Measurements from ENCODE around the gene IL4R. TPM values are rescaled to one million over a fixed set of nuclear protein-coding genes. Genes with fewer than 3 reads are reported as not detected.
A peak's percentile ranks its signal among the peaks of the same experiment; 100 is the strongest.

The IL4R gene
- total and polyA plus RNA-seq, 10 of the 15 experiments (the other 5 are each of a cell fraction or from before 2014, with no cell fraction given), result 2.6 to 70.4 (median 36.6) TPM

DNA sequence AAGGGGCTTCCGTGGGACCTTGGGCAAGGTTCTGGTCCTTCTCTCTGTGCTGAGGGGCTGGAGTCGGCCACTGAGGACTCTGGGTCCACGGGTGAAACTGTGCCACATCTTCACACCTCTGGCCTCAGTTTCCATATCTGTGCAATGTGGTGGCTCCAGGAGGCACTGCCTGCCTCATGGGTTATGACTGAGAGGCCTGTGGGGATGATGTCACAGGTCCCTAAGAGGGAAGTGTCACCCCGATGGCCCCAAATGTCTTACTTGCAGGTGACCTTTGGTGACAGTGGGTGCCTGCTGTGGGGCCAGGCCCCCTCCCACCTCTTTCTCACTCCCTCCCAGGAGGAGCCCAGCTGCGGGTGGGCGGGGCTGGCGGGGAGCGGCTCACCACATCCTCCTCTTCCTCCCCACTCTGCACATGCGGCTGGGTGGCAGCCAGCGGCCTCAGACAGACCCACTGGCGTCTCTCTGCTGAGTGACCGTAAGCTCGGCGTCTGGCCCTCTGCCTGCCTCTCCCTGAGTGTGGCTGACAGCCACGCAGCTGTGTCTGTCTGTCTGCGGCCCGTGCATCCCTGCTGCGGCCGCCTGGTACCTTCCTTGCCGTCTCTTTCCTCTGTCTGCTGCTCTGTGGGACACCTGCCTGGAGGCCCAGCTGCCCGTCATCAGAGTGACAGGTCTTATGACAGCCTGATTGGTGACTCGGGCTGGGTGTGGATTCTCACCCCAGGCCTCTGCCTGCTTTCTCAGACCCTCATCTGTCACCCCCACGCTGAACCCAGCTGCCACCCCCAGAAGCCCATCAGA lies 88.2 kb downstream of the IL4R start, which contains the start of gene IL21R (continued):
- TF ChIP-seq TCF3 (IDR thresholded peaks at IDR 0.05; ENCODE audit: borderline replicate concordance, insufficient read depth, low read depth, low read length), result peak; percentile 98
- TF ChIP-seq, protein P1, sequence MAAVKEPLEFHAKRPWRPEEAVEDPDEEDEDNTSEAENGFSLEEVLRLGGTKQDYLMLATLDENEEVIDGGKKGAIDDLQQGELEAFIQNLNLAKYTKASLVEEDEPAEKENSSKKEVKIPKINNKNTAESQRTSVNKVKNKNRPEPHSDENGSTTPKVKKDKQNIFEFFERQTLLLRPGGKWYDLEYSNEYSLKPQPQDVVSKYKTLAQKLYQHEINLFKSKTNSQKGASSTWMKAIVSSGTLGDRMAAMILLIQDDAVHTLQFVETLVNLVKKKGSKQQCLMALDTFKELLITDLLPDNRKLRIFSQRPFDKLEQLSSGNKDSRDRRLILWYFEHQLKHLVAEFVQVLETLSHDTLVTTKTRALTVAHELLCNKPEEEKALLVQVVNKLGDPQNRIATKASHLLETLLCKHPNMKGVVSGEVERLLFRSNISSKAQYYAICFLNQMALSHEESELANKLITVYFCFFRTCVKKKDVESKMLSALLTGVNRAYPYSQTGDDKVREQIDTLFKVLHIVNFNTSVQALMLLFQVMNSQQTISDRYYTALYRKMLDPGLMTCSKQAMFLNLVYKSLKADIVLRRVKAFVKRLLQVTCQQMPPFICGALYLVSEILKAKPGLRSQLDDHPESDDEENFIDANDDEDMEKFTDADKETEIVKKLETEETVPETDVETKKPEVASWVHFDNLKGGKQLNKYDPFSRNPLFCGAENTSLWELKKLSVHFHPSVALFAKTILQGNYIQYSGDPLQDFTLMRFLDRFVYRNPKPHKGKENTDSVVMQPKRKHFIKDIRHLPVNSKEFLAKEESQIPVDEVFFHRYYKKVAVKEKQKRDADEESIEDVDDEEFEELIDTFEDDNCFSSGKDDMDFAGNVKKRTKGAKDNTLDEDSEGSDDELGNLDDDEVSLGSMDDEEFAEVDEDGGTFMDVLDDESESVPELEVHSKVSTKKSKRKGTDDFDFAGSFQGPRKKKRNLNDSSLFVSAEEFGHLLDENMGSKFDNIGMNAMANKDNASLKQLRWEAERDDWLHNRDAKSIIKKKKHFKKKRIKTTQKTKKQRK (IDR thresholded peaks at IDR 0.05; ENCODE audit: low read depth, low read length), result no peak
- TF ChIP-seq HDAC2 (IDR thresholded peaks at IDR 0.05), result no peak
- TF ChIP-seq POLR2AphosphoS5 (IDR thresholded peaks at IDR 0.05; ENCODE audit: low read length), result peak; percentile 96
- TF ChIP-seq MEF2A (IDR thresholded peaks at IDR 0.05; ENCODE audit: insufficient read depth, low read depth, low read length), result peak; percentile 69; the same call in 1 of the 2 replicates
- TF ChIP-seq ESRRA (IDR thresholded peaks at IDR 0.05; ENCODE audit: low read length), result no peak
- TF ChIP-seq RB1 (IDR thresholded peaks at IDR 0.05; ENCODE audit: borderline replicate concordance), result no peak
- no peak for TF ChIP-seq KDM1A (IDR thresholded peaks at IDR 0.05; ENCODE audit: borderline replicate concordance)
- no peak for TF ChIP-seq MYC (IDR thresholded peaks at IDR 0.05; ENCODE audit: insufficient read depth, insufficient read length, insufficient replicate concordance, low read length, severe bottlenecking)
- TF ChIP-seq, protein P2, sequence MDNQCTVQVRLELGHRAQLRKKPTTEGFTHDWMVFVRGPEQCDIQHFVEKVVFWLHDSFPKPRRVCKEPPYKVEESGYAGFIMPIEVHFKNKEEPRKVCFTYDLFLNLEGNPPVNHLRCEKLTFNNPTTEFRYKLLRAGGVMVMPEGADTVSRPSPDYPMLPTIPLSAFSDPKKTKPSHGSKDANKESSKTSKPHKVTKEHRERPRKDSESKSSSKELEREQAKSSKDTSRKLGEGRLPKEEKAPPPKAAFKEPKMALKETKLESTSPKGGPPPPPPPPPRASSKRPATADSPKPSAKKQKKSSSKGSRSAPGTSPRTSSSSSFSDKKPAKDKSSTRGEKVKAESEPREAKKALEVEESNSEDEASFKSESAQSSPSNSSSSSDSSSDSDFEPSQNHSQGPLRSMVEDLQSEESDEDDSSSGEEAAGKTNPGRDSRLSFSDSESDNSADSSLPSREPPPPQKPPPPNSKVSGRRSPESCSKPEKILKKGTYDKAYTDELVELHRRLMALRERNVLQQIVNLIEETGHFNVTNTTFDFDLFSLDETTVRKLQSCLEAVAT (IDR thresholded peaks at IDR 0.05), result peak; percentile 82
- TF ChIP-seq, protein P3, sequence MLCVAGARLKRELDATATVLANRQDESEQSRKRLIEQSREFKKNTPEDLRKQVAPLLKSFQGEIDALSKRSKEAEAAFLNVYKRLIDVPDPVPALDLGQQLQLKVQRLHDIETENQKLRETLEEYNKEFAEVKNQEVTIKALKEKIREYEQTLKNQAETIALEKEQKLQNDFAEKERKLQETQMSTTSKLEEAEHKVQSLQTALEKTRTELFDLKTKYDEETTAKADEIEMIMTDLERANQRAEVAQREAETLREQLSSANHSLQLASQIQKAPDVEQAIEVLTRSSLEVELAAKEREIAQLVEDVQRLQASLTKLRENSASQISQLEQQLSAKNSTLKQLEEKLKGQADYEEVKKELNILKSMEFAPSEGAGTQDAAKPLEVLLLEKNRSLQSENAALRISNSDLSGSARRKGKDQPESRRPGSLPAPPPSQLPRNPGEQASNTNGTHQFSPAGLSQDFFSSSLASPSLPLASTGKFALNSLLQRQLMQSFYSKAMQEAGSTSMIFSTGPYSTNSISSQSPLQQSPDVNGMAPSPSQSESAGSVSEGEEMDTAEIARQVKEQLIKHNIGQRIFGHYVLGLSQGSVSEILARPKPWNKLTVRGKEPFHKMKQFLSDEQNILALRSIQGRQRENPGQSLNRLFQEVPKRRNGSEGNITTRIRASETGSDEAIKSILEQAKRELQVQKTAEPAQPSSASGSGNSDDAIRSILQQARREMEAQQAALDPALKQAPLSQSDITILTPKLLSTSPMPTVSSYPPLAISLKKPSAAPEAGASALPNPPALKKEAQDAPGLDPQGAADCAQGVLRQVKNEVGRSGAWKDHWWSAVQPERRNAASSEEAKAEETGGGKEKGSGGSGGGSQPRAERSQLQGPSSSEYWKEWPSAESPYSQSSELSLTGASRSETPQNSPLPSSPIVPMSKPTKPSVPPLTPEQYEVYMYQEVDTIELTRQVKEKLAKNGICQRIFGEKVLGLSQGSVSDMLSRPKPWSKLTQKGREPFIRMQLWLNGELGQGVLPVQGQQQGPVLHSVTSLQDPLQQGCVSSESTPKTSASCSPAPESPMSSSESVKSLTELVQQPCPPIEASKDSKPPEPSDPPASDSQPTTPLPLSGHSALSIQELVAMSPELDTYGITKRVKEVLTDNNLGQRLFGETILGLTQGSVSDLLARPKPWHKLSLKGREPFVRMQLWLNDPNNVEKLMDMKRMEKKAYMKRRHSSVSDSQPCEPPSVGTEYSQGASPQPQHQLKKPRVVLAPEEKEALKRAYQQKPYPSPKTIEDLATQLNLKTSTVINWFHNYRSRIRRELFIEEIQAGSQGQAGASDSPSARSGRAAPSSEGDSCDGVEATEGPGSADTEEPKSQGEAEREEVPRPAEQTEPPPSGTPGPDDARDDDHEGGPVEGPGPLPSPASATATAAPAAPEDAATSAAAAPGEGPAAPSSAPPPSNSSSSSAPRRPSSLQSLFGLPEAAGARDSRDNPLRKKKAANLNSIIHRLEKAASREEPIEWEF (IDR thresholded peaks at IDR 0.05; ENCODE audit: insufficient replicate concordance, low read depth, low read length), result no peak
- no peak for TF ChIP-seq KAT2A (conservative IDR thresholded peaks at IDR 0.05; ENCODE audit: control insufficient read depth, low read depth, low read length)
- TF ChIP-seq YY1 (IDR thresholded peaks at IDR 0.05; ENCODE audit: low read depth, low read length), result 0 out of 2 replicates have a peak, but pooled peaks have one; percentile 10
- TF ChIP-seq BMI1 (IDR thresholded peaks at IDR 0.05; ENCODE audit: borderline replicate concordance), result no peak
- no peak for TF ChIP-seq RAD51 (IDR thresholded peaks at IDR 0.05)
- TF ChIP-seq, protein P4, sequence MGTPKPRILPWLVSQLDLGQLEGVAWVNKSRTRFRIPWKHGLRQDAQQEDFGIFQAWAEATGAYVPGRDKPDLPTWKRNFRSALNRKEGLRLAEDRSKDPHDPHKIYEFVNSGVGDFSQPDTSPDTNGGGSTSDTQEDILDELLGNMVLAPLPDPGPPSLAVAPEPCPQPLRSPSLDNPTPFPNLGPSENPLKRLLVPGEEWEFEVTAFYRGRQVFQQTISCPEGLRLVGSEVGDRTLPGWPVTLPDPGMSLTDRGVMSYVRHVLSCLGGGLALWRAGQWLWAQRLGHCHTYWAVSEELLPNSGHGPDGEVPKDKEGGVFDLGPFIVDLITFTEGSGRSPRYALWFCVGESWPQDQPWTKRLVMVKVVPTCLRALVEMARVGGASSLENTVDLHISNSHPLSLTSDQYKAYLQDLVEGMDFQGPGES (IDR thresholded peaks at IDR 0.05), result no peak
- no peak for TF ChIP-seq TCF7 (IDR thresholded peaks at IDR 0.05; ENCODE audit: borderline replicate concordance)
- TF ChIP-seq PML (IDR thresholded peaks at IDR 0.05; ENCODE audit: low read length), result no peak
